IMR-90 (cell line): Measurements from ENCODE around the gene SSX2IP. TPM values are rescaled to one million over a fixed set of nuclear protein-coding genes. Genes with fewer than 3 reads are reported as not detected.

Source experiments
- ATAC-seq: fragments of 200-7000 bp; cut with Tn5 transposase; 2 replicates; pipeline ENCODE4 v1.9.1; 2020; ENCODE audit warnings: low read depth, mild to moderate bottlenecking, moderate library complexity
- BruUV-seq: library from RNA; stranded (reverse); fragments of 400-500 nt; replicated peaks from 2 replicates; lab custom pipeline; 2021; lab: Mats Ljungman, UMichigan
- CTCF ChIA-PET: fragments of 300-600 bp; formaldehyde crosslinking; extraction: SDS; loops from one replicate; lab custom pipeline; 2021; ENCODE audit warnings: antibody characterized with exemption; lab: Yijun Ruan, JAX
- POLR2A ChIA-PET: fragments of 300-600 bp; sonication (Branson Sonifier 250); formaldehyde crosslinking; loops from one replicate; lab custom pipeline; 2022; ENCODE audit warnings: antibody characterized with exemption; ENCODE audit not compliant: unreplicated experiment; lab: Charles Lee
- DNase-seq: peaks from one replicate; pipeline ENCODE4 v3.0.0; 2013
- H2AFZ ChIP-seq: replicated peaks from 2 replicates; pipeline ENCODE3; 2013; ENCODE audit warnings: low read length, mild to moderate bottlenecking; ENCODE audit not compliant: poor library complexity
- H2AK5ac ChIP-seq: 2 replicates; pipeline ENCODE4 v1.6.1; 2013; ENCODE audit warnings: low read depth, low read length, inconsistent platforms
- H2AK9ac ChIP-seq: replicated peaks from 2 replicates; pipeline ENCODE3; 2013; ENCODE audit warnings: mild to moderate bottlenecking, low read depth, low read length, moderate library complexity; ENCODE audit not compliant: poor library complexity
- H2BK120ac ChIP-seq: 2 replicates; pipeline ENCODE4 v1.6.1; 2013; ENCODE audit warnings: low read depth, low read length, inconsistent platforms
- H2BK15ac ChIP-seq: 3 replicates; pipeline ENCODE4 v1.6.1; 2013; ENCODE audit warnings: low read depth, low read length, inconsistent platforms
- H2BK20ac ChIP-seq: 2 replicates; pipeline ENCODE4 v1.6.1; 2013; ENCODE audit warnings: low read depth, mild to moderate bottlenecking, inconsistent platforms, low read length, moderate library complexity
- H2BK5ac ChIP-seq: 2 replicates; pipeline ENCODE4 v1.6.1; 2013; ENCODE audit warnings: mild to moderate bottlenecking, low read depth, low read length, inconsistent platforms; ENCODE audit not compliant: poor library complexity, severe bottlenecking
- H3K14ac ChIP-seq: replicated peaks from 2 replicates; pipeline ENCODE4 v1.6.1; 2013; ENCODE audit warnings: low read depth, low read length, inconsistent platforms
- H3K18ac ChIP-seq: 2 replicates; pipeline ENCODE4 v1.6.1; 2013; ENCODE audit warnings: low read depth, low read length, control low read depth
- H3K23ac ChIP-seq: 2 replicates; pipeline ENCODE4 v1.6.1; 2013; ENCODE audit warnings: low read depth, low read length, inconsistent platforms
- H3K27ac ChIP-seq: 2 replicates; pipeline ENCODE4 v1.5.1; 2013; ENCODE audit warnings: mild to moderate bottlenecking, control low read depth, low read length; ENCODE audit not compliant: insufficient read depth
- H3K27me3 ChIP-seq: 2 replicates; pipeline ENCODE4 v1.6.1; 2013; ENCODE audit warnings: low read length; ENCODE audit not compliant: control insufficient read depth, insufficient read depth
- H3K36me3 ChIP-seq: 2 replicates; pipeline ENCODE4 v1.6.1; 2013; ENCODE audit warnings: low read length, mixed read lengths; ENCODE audit not compliant: control insufficient read depth, insufficient read depth
- H3K4ac ChIP-seq: 2 replicates; pipeline ENCODE4 v1.6.1; 2013; ENCODE audit warnings: low read depth, low read length, inconsistent platforms
- H3K4me1 ChIP-seq: 2 replicates; pipeline ENCODE4 v1.6.1; 2013; ENCODE audit warnings: low read length, mixed read lengths; ENCODE audit not compliant: control insufficient read depth, insufficient read depth
- H3K4me2 ChIP-seq: 2 replicates; pipeline ENCODE4 v1.6.1; 2013; ENCODE audit warnings: low read depth, mild to moderate bottlenecking, control low read depth, low read length, moderate library complexity
- H3K4me3 ChIP-seq: 2 replicates; pipeline ENCODE4 v1.5.1; 2013; ENCODE audit warnings: low read depth, mild to moderate bottlenecking, control low read depth, low read length, moderate library complexity; ENCODE audit not compliant: insufficient read depth
- H3K56ac ChIP-seq: 2 replicates; pipeline ENCODE4 v1.6.1; 2013; ENCODE audit warnings: low read length, inconsistent platforms; ENCODE audit not compliant: insufficient read depth; ENCODE audit errors: extremely low read depth
- H3K79me1 ChIP-seq, 2 experiments: 2 replicates each; pipeline ENCODE4 v1.6.1; 2013; ENCODE audit warnings: low read length in 2 of 2, inconsistent platforms in 1 of 2, low read depth in 1 of 2
- H3K9ac ChIP-seq: 2 replicates; pipeline ENCODE4 v1.6.1; 2013; ENCODE audit warnings: low read depth, low read length, control low read depth
- H3K9me1 ChIP-seq: 2 replicates; pipeline ENCODE4 v1.6.1; 2013; ENCODE audit warnings: low read length, inconsistent platforms; ENCODE audit not compliant: insufficient read depth
- H3K9me3 ChIP-seq: 2 replicates; pipeline ENCODE4 v1.6.1; 2013; ENCODE audit warnings: low read length; ENCODE audit not compliant: control insufficient read depth, insufficient read depth
- H4K20me1 ChIP-seq: 2 replicates; pipeline ENCODE4 v1.6.1; 2013; ENCODE audit warnings: low read length, inconsistent platforms; ENCODE audit not compliant: insufficient read depth
- H4K5ac ChIP-seq: 2 replicates; pipeline ENCODE4 v1.6.1; 2013; ENCODE audit warnings: mild to moderate bottlenecking, low read depth, low read length, control low read depth
- H4K8ac ChIP-seq, 2 experiments: 2 replicates each; pipeline ENCODE4 v1.6.1; 2013; ENCODE audit warnings: low read depth in 2 of 2, low read length in 2 of 2, control low read depth in 1 of 2, inconsistent platforms in 1 of 2
- H4K91ac ChIP-seq: 2 replicates; pipeline ENCODE4 v1.6.1; 2013; ENCODE audit warnings: low read depth, low read length, inconsistent platforms; ENCODE audit not compliant: insufficient read depth
- CEBPB ChIP-seq: IDR thresholded peaks from 2 replicates; pipeline ENCODE4 v1.6.1; 2012; ENCODE audit warnings: low read depth, low read length, improper control_type of control experiment
- MAFK ChIP-seq: IDR thresholded peaks from 2 replicates; pipeline ENCODE4 v1.6.1; 2012; ENCODE audit warnings: low read depth, low read length, improper control_type of control experiment
- MXI1 ChIP-seq: IDR thresholded peaks from 2 replicates; pipeline ENCODE4 v1.6.1; 2012; ENCODE audit warnings: low read depth, mild to moderate bottlenecking, low read length, moderate library complexity, borderline replicate concordance
- NFE2L2 ChIP-seq: fragments of 150-350 bp; IDR thresholded peaks from 2 replicates; pipeline ENCODE4 v1.6.1; 2016; ENCODE audit warnings: low read depth, mild to moderate bottlenecking, low read length
- RCOR1 ChIP-seq: IDR thresholded peaks from 2 replicates; pipeline ENCODE4 v1.6.1; 2012; ENCODE audit warnings: mild to moderate bottlenecking, low read length, improper control_type of control experiment; ENCODE audit not compliant: insufficient replicate concordance
- SMC3 ChIP-seq: fragments of 150-350 bp; IDR thresholded peaks from 2 replicates; pipeline ENCODE4 v1.6.1; 2016; ENCODE audit warnings: low read depth, mild to moderate bottlenecking, antibody characterized with exemption, low read length, moderate library complexity
- WGBS, 2 experiments: methylation state at CpG; one replicate each; pipeline versions ENCODE4 v1.1.5 to v1.1.7; 2013; ENCODE audit warnings: missing lambda C conversion rate in 2 of 2; ENCODE audit not compliant: insufficient read length in 1 of 2; ENCODE audit errors: extremely low coverage in 2 of 2; 5-methylcytosine and 5-hydroxymethylcytosine counted together
- dilution Hi-C: fragments of 300-500 bp; cut with HindIII; formaldehyde crosslinking; loops from one replicate; pipeline ENCODE4 v1.14.3; 2018; ENCODE audit warnings: low sequenced_read_pairs; ENCODE audit not compliant: unreplicated experiment
- in situ Hi-C: fragments of 300-500 bp; cut with MboI; formaldehyde crosslinking; loops from 3 replicates; pipeline ENCODE4 v1.14.3; 2019; ENCODE audit warnings: low sequenced_read_pairs, inconsistent platforms, mixed read lengths
- intact Hi-C: fragments of 100-400 bp; cut with micrococcal nuclease; formaldehyde crosslinking; loops from 2 replicates; pipeline ENCODE4 v1.10.0; 2022
- polyA plus RNA-seq, 3 experiments: library from polyadenylated mRNA; depleted of rRNA; stranded (reverse); fragments of >200 nt; gene quantifications; 2 replicates each; pipeline ENCODE4 v1.2.3, GENCODE V29; 2012; ENCODE audit warnings: low replicate concordance in 1 of 3
- total RNA-seq: library from RNA; depleted of rRNA; stranded (reverse); fragments of >200 nt; gene quantifications from 2 replicates; pipeline ENCODE4 v1.2.3, GENCODE V29; 2012

Gene SSX2IP
- total and polyA plus RNA-seq, 2 of the 4 experiments (the other 2 are of a cell fraction), result 7.7 to 13.4 TPM

GRCh38 chr1:84677415-84678099 is 12.7 kb downstream of the SSX2IP start:
- no peak overlapping the region for H4K5ac ChIP-seq
- no peak overlapping the region for H3K4me3 ChIP-seq
- no peak overlapping the region for H2AFZ ChIP-seq
- no peak overlapping the region for H3K9ac ChIP-seq
- H3K79me1 ChIP-seq, result peaks cover 15 to 16% of the 10 kb centered on the region in 2 experiments; a peak in 3 of 4 replicates
- no peak overlapping the region for H3K18ac ChIP-seq
- peaks cover 3% of the 10 kb centered on the region; the same call in 1 of the 2 replicates for H3K36me3 ChIP-seq
- ChIA-PET CTCF (interaction anchor here (0.7 kb wide), 1 partner anchor 9 kb away, joined by 3 read pairs; no protein-coding TSS in a partner anchor), POLR2A (interaction anchor here (0.7 kb wide), 1 partner anchor 14 kb away, joined by 4 read pairs; no protein-coding TSS in a partner anchor)
- H2AK9ac ChIP-seq, result no peak overlapping the region
- no peak overlapping the region for H3K56ac ChIP-seq
- H2BK15ac ChIP-seq, result no peak overlapping the region
- no peaks in the 10 kb centered on the region for H3K4me1 ChIP-seq
- no peak overlapping the region for H3K27ac ChIP-seq
- H2BK120ac ChIP-seq, result no peak overlapping the region
- in situ Hi-C loops, result no loop called here
- DNase-seq (no peak), ATAC-seq (no peak)
- H2AK5ac ChIP-seq, result no peak overlapping the region
- H4K20me1 ChIP-seq, result peaks cover 3% of the 10 kb centered on the region; the same call in 1 of the 2 replicates
- dilution Hi-C loops, result no loop called here
- H4K8ac ChIP-seq, result no peak overlapping the region
- no peaks in the 10 kb centered on the region for H3K27me3 ChIP-seq
- WGBS, 2 experiments, result 83% methylated on average over 1 of the region's 7 CpGs; no CpG with 5 or more reads in 1 of the 2 experiments
- no peak overlapping the region for H2BK20ac ChIP-seq
- TF ChIP-seq RCOR1, result no peak
- TF ChIP-seq CEBPB, result no peak
- no peak for TF ChIP-seq MAFK
- no peak for TF ChIP-seq SMC3
- no peak for TF ChIP-seq NFE2L2
- no peak for TF ChIP-seq MXI1
- H3K4me2 ChIP-seq, result no peak overlapping the region
- BruUV-seq, result no TSS peak
- intact Hi-C loops, result no loop called here
- peaks cover 3% of the 10 kb centered on the region for H3K9me1 ChIP-seq
- H2BK5ac ChIP-seq, result no peak overlapping the region
- H4K91ac ChIP-seq, result no peak overlapping the region
- H3K23ac ChIP-seq, result no peak overlapping the region
- no peak overlapping the region for H3K14ac ChIP-seq
- peaks cover 3% of the 10 kb centered on the region for H3K9me3 ChIP-seq
- H3K4ac ChIP-seq, result no peak overlapping the region
